ENCODE results near the gene ERC1. TPM values are rescaled to one million over a fixed set of nuclear protein-coding genes. Genes with fewer than 3 reads are reported as not detected.
A peak's percentile ranks its signal among the peaks of the same experiment; 100 is the strongest.

The ERC1 gene
- total RNA-seq, 1 donor from 2014 or later = 56.5 TPM

DNA sequence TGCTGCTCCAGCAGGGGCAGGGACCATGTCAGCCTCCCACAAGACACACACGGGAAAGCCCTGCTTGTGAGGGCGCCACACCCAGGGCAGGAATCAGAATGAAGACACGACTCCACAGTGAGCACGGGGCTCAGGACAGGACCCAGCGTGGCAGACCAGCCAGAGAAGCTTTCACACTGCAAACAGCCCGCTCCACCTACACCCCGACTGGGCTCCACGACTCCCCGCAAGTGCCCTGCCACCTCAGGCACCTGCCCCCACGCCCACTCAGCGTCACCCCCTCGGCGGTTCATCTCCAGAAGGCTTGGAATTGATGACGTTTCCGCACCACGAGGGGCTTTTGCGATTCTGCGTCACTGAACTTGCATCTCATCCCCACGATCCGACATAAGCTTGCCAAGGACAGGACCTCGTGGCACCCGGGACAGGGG lies 512.3 kb downstream of the ERC1 start:
- no peak overlapping the region for H3K4me3 ChIP-seq
- H3K4me1 ChIP-seq = peaks cover 7% of the 10 kb centered on the region
- TF ChIP-seq CTCF (IDR thresholded peaks at IDR 0.05) (no peak), POLR2AphosphoS5 (IDR thresholded peaks at IDR 0.05; ENCODE audit: insufficient read depth in 1 of 2, low read depth in 1 of 2) (no peak), POLR2A (IDR thresholded peaks at IDR 0.05) (no peak)
- no peaks in the 10 kb centered on the region for H3K27me3 ChIP-seq
- DNase-seq (ENCODE audit: extremely low spot score in 2 of 2) = peak in 1 of 2 donors; percentile 89
- H3K36me3 ChIP-seq = no peaks in the 10 kb centered on the region
- no peaks in the 10 kb centered on the region for H3K9me3 ChIP-seq
- intact Hi-C loops (cut with DNase I) = no loop called here
- no peak overlapping the region for H3K27ac ChIP-seq

- H3K9me3 ChIP-seq = no peaks in the 10 kb centered on the region
- TF ChIP-seq POLR2A (IDR thresholded peaks at IDR 0.05) (no peak), CTCF (IDR thresholded peaks at IDR 0.05) (no peak), POLR2AphosphoS5 (IDR thresholded peaks at IDR 0.05; ENCODE audit: insufficient read depth in 1 of 2, low read depth in 1 of 2) (no peak)
- H3K36me3 ChIP-seq = no peaks in the 10 kb centered on the region
- H3K4me3 ChIP-seq = no peak overlapping the region
- H3K27me3 ChIP-seq = no peaks in the 10 kb centered on the region
- no peak overlapping the region for H3K27ac ChIP-seq
- DNase-seq (ENCODE audit: extremely low spot score in 2 of 2) = no peak
- intact Hi-C loops (cut with DNase I) = no loop called here
- H3K4me1 ChIP-seq = peaks cover 7% of the 10 kb centered on the region
Observed at GRCh38 chr12:1504304-1504894, 513.4 kb downstream of the ERC1 start.

GRCh38 chr12:1504895-1505311 lies 513.9 kb downstream of the ERC1 start:
- peaks cover 7% of the 10 kb centered on the region for H3K4me1 ChIP-seq
- intact Hi-C loops (cut with DNase I) = no loop called here
- H3K9me3 ChIP-seq = no peaks in the 10 kb centered on the region
- no peak overlapping the region for H3K27ac ChIP-seq
- no peaks in the 10 kb centered on the region for H3K36me3 ChIP-seq
- TF ChIP-seq POLR2A (IDR thresholded peaks at IDR 0.05) (no peak), POLR2AphosphoS5 (IDR thresholded peaks at IDR 0.05; ENCODE audit: insufficient read depth in 1 of 2, low read depth in 1 of 2) (no peak), CTCF (IDR thresholded peaks at IDR 0.05) (no peak)
- peak in 1 of 2 donors; percentile 61 for DNase-seq (ENCODE audit: extremely low spot score in 2 of 2)
- H3K4me3 ChIP-seq = no peak overlapping the region
- no peaks in the 10 kb centered on the region for H3K27me3 ChIP-seq

- TF ChIP-seq POLR2AphosphoS5 (IDR thresholded peaks at IDR 0.05; ENCODE audit: insufficient read depth in 1 of 2, low read depth in 1 of 2) (no peak), CTCF (IDR thresholded peaks at IDR 0.05) (no peak), POLR2A (IDR thresholded peaks at IDR 0.05) (no peak)
- no peak for DNase-seq (ENCODE audit: extremely low spot score in 2 of 2)
- Histone ChIP-seq H3K4me3 (no peak overlapping the region), H3K27ac (no peak overlapping the region), H3K4me1 (peaks cover 1% of the 10 kb centered on the region), H3K36me3 (no peaks in the 10 kb centered on the region), H3K27me3 (no peaks in the 10 kb centered on the region), H3K9me3 (no peaks in the 10 kb centered on the region)
- intact Hi-C loops (cut with DNase I) = no loop called here
Observed at GRCh38 chr12:1505576-1505975, 514.6 kb downstream of the ERC1 start.

GRCh38 chr12:1507308-1507707 lies 516.3 kb downstream of the ERC1 start:
- Histone ChIP-seq H3K27ac (no peak overlapping the region), H3K27me3 (no peaks in the 10 kb centered on the region), H3K9me3 (no peaks in the 10 kb centered on the region), H3K4me1 (no peaks in the 10 kb centered on the region), H3K4me3 (no peak overlapping the region), H3K36me3 (no peaks in the 10 kb centered on the region)
- intact Hi-C loops (cut with DNase I) = no loop called here
- DNase-seq (ENCODE audit: extremely low spot score in 2 of 2) = no peak
- TF ChIP-seq CTCF (IDR thresholded peaks at IDR 0.05) = no peak
- no peak for TF ChIP-seq POLR2A (IDR thresholded peaks at IDR 0.05)
- TF ChIP-seq POLR2AphosphoS5 (IDR thresholded peaks at IDR 0.05; ENCODE audit: insufficient read depth in 1 of 2, low read depth in 1 of 2) = no peak

Measured in vagina (tissue), 2 donors.